ENCODE measurements around the gene NMT1. TPM values are rescaled to one million over a fixed set of nuclear protein-coding genes. Genes with fewer than 3 reads are reported as not detected.

Gene NMT1
- total RNA-seq, 4 donors from 2014 or later = 16.1 to 83.8 (median 43.4) TPM

GRCh38 chr17:45150911-45151809, 90.0 kb downstream of the NMT1 start:
- intact Hi-C loops (cut with DNase I; ENCODE audit: low total_unique reads) (no loop called here), in situ Hi-C loops (cut with MboI; ENCODE audit: low pct_ligation_motif_present in 1 of 4, low pct_unique_long_range_greater_than_20kb in 1 of 4, low sequenced_read_pairs in 3 of 4) (no loop called here)
- TF ChIP-seq POLR2AphosphoS5 (IDR thresholded peaks at IDR 0.05) (no peak), EP300 (IDR thresholded peaks at IDR 0.05; ENCODE audit: low read depth) (no peak), POLR2A (IDR thresholded peaks at IDR 0.05) (no peak)
- TF ChIP-seq, protein P1, sequence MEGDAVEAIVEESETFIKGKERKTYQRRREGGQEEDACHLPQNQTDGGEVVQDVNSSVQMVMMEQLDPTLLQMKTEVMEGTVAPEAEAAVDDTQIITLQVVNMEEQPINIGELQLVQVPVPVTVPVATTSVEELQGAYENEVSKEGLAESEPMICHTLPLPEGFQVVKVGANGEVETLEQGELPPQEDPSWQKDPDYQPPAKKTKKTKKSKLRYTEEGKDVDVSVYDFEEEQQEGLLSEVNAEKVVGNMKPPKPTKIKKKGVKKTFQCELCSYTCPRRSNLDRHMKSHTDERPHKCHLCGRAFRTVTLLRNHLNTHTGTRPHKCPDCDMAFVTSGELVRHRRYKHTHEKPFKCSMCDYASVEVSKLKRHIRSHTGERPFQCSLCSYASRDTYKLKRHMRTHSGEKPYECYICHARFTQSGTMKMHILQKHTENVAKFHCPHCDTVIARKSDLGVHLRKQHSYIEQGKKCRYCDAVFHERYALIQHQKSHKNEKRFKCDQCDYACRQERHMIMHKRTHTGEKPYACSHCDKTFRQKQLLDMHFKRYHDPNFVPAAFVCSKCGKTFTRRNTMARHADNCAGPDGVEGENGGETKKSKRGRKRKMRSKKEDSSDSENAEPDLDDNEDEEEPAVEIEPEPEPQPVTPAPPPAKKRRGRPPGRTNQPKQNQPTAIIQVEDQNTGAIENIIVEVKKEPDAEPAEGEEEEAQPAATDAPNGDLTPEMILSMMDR (IDR thresholded peaks at IDR 0.05) = no peak
- H3K9me3 ChIP-seq = no peaks in the 10 kb centered on the region
- H3K27ac ChIP-seq = peak overlapping the region; percentile 95 to 99 (median 98)
- 31 to 35% methylated on average over 8 of the region's 8 CpGs for WGBS, 2 donors (ENCODE audit: low coverage in 1 of 2)
- peak overlapping the region; percentile 7 to 90 (median 78) for H3K4me3 ChIP-seq
- peaks cover 13 to 55% (median 34%) of the 10 kb centered on the region in 4 donors for H3K4me1 ChIP-seq
- DNase-seq = no peak
- H3K36me3 ChIP-seq = no peaks in the 10 kb centered on the region
- no peaks in the 10 kb centered on the region for H3K27me3 ChIP-seq

DNA sequence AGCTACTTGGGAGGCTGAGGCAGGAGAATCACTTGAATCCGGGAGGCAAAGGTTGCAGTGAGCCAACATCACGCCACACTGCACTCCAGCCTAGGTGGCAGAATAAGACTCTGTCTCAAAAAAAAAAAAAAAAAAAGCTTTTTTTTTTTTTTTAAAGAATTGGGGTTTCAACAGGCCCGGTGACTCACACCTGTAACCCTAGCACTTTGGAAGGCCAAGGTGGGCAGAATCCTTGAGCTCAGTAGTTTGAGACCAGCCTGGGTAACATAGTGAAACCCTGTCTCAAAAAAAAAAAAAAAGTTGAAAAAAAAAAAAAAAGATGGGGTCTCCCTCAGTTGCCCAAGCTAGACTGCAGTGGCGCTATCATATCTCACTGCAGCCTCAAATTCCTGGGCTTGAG, 93.9 kb downstream of the NMT1 start:
- intact Hi-C loops (cut with DNase I; ENCODE audit: low total_unique reads) = no loop called here
- no peaks in the 10 kb centered on the region for H3K9me3 ChIP-seq
- H3K27me3 ChIP-seq = no peaks in the 10 kb centered on the region
- DNase-seq = no peak
- H3K36me3 ChIP-seq = no peaks in the 10 kb centered on the region
- WGBS, 2 donors (ENCODE audit: low coverage in 1 of 2) = 93 to 100% methylated on average over 2 to 4 of the region's 4 CpGs
- H3K4me1 ChIP-seq = peaks cover 23 to 74% (median 48%) of the 10 kb centered on the region in 4 donors
- in situ Hi-C loops (cut with MboI; ENCODE audit: low pct_ligation_motif_present in 1 of 4, low pct_unique_long_range_greater_than_20kb in 1 of 4, low sequenced_read_pairs in 3 of 4) = no loop called here
- TF ChIP-seq EP300 (IDR thresholded peaks at IDR 0.05; ENCODE audit: low read depth) (no peak), POLR2AphosphoS5 (IDR thresholded peaks at IDR 0.05) (no peak), POLR2A (IDR thresholded peaks at IDR 0.05) (no peak)
- TF ChIP-seq, protein P1 (IDR thresholded peaks at IDR 0.05) = no peak
- H3K4me3 ChIP-seq = no peak overlapping the region
- H3K27ac ChIP-seq = peak overlapping the region in 2 of 4 donors; percentile 10 to 39

DNA sequence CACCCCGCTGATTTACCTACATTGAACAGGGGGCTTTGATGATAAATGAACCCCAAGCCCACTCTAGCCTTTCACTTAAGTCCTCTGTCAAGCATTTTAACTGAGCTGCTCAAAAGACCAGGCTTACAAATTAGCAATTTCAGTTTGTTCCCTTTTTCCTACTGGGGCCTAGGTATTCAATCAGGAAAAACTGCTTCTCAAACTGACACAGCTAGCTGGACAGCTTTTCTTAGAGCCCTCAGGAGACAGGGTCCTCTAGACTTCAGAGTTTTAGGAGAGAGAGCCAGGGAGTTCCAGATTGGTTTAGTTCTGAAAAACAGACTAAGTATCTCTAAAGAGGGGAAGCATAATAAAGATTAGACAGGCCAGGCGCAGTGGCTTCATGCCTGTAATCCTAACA, 94.4 kb downstream of the NMT1 start:
- Histone ChIP-seq H3K27me3 (no peaks in the 10 kb centered on the region), H3K36me3 (no peaks in the 10 kb centered on the region), H3K9me3 (no peaks in the 10 kb centered on the region), H3K27ac (peak overlapping the region in 2 of 4 donors; percentile 10 to 39), H3K4me1 (peaks cover 23 to 75% (median 47%) of the 10 kb centered on the region in 4 donors), H3K4me3 (no peak overlapping the region)
- intact Hi-C loops (cut with DNase I; ENCODE audit: low total_unique reads) = no loop called here
- in situ Hi-C loops (cut with MboI; ENCODE audit: low pct_ligation_motif_present in 1 of 4, low pct_unique_long_range_greater_than_20kb in 1 of 4, low sequenced_read_pairs in 3 of 4) = no loop called here
- TF ChIP-seq, protein P1 (IDR thresholded peaks at IDR 0.05) = no peak
- TF ChIP-seq POLR2AphosphoS5 (IDR thresholded peaks at IDR 0.05) (no peak), EP300 (IDR thresholded peaks at IDR 0.05; ENCODE audit: low read depth) (no peak), POLR2A (IDR thresholded peaks at IDR 0.05) (no peak)
- whole genome bisulfite sequencing, 2 donors (ENCODE audit: low coverage in 1 of 2) = 80 to 93% methylated on average over 1 to 2 of the region's 2 CpGs
- no peak for DNase-seq

DNA sequence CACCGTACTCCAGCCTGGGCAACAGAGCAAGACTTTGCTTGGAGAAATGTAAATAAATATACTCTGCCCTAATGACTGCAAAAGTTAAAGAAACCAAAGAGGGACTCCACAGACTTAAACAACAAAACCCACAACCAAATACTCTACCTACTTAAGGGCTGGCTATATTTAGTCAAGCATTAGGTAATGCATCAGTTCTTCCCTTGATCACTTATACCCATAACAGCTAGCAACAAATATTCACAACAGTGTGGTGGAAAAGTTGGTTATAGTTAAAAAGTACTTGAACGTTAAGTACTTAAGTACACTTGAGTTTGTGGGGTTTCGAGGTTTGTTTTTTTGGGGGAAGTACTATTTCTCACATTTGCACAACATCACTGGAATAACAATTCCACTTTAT, 95.1 kb downstream of the NMT1 start:
- no peak for TF ChIP-seq POLR2A (IDR thresholded peaks at IDR 0.05)
- no peak for TF ChIP-seq POLR2AphosphoS5 (IDR thresholded peaks at IDR 0.05)
- TF ChIP-seq EP300 (IDR thresholded peaks at IDR 0.05; ENCODE audit: low read depth) = no peak
- TF ChIP-seq, protein P1 (IDR thresholded peaks at IDR 0.05) = no peak
- H3K4me3 ChIP-seq = no peak overlapping the region
- H3K27ac ChIP-seq = peak overlapping the region in 1 of 4 donors; percentile 10
- no peaks in the 10 kb centered on the region for H3K9me3 ChIP-seq
- H3K4me1 ChIP-seq = peaks cover 23 to 67% (median 41%) of the 10 kb centered on the region in 4 donors
- in situ Hi-C loops (cut with MboI; ENCODE audit: low pct_ligation_motif_present in 1 of 4, low pct_unique_long_range_greater_than_20kb in 1 of 4, low sequenced_read_pairs in 3 of 4) = no loop called here
- 83 to 100% methylated on average over 2 to 3 of the region's 3 CpGs for WGBS, 2 donors (ENCODE audit: low coverage in 1 of 2)
- H3K36me3 ChIP-seq = no peaks in the 10 kb centered on the region
- no peak for DNase-seq
- intact Hi-C loops (cut with DNase I; ENCODE audit: low total_unique reads) = no loop called here
- no peaks in the 10 kb centered on the region for H3K27me3 ChIP-seq
